Fibroblast of mammary gland (primary cell): ENCODE measurements around the gene IGDCC3.

Experiments
- DNase-seq: peaks from one replicate; pipeline ENCODE4 v3.0.0-alpha.2; 2010; ENCODE audit warnings: low read depth
- H3K4me3 ChIP-seq: 2 replicates; pipeline ENCODE4 v1.5.1; 2011; ENCODE audit warnings: low read depth, mild to moderate bottlenecking, low read length, moderate library complexity; ENCODE audit not compliant: control insufficient read depth
- TF ChIP-seq, protein P1 (sequence below): conservative IDR thresholded peaks from 2 replicates; pipeline ENCODE4 v1.5.1; 2011; ENCODE audit warnings: low read depth, low read length, inconsistent platforms; ENCODE audit not compliant: control insufficient read depth, insufficient read depth

The IGDCC3 gene

DNA sequence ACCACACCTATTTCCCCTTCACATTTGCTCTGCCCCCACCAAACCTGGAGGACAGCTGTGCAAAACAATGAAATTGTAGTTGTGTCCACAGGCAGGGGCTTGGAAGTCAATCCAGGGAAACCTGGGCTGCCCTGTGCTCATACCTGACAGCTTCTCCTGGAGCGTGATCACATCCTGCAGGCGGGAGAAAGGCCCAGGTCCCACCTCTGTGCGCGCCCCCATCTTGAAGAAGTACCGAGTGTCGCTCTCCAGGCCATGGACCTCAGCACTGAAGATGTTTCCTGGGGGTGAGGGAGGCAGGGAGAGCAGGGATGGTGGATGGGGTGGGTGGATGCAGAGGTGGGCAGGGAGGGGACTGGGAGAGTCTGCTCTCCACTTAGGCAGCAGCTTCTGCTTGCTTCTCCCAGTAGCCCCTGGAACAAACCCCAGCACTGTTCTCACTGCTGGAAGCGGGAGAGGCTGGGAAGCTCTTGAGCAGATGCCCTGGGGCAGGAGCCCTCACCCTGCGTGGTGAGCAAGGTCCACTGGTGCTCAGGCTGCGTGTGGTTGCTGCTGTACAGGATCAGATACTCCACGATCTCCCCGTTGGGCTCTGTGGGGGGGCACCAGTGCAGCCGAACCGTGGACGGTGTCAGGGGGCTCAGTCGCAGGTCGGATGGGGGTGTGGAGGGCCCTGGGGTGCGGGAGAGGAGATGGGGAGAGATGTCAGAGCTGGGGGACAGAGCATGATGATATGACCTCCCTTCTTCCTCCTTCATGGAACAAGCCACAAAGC lies 10.7 kb upstream of the IGDCC3 start:
- H3K4me3 ChIP-seq: no peak overlapping the region
- TF ChIP-seq, protein P1, sequence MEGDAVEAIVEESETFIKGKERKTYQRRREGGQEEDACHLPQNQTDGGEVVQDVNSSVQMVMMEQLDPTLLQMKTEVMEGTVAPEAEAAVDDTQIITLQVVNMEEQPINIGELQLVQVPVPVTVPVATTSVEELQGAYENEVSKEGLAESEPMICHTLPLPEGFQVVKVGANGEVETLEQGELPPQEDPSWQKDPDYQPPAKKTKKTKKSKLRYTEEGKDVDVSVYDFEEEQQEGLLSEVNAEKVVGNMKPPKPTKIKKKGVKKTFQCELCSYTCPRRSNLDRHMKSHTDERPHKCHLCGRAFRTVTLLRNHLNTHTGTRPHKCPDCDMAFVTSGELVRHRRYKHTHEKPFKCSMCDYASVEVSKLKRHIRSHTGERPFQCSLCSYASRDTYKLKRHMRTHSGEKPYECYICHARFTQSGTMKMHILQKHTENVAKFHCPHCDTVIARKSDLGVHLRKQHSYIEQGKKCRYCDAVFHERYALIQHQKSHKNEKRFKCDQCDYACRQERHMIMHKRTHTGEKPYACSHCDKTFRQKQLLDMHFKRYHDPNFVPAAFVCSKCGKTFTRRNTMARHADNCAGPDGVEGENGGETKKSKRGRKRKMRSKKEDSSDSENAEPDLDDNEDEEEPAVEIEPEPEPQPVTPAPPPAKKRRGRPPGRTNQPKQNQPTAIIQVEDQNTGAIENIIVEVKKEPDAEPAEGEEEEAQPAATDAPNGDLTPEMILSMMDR: no peak
- DNase-seq: no peak

DNA sequence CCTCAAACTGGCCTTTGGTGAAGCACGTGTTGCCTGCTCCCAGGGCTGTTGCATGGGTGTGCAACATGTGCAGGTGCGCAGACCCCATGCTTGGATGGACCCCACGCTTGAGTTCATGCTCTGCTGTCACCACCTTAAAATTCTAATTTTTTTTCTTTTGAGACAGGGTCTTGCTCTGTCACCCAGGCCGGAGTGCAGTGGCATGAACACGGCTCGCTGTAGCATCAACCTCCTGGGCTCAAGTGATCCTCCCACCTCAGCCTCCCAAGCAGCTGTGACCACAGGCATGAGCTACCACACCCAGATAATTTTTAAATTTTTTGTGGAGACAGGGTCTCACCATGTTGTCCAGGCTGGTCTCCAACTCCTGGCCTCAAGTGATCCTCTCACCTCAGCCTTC lies 9.1 kb upstream of the IGDCC3 start:
- TF ChIP-seq, protein P1: no peak
- no peak overlapping the region for H3K4me3 ChIP-seq
- no peak for DNase-seq

DNA sequence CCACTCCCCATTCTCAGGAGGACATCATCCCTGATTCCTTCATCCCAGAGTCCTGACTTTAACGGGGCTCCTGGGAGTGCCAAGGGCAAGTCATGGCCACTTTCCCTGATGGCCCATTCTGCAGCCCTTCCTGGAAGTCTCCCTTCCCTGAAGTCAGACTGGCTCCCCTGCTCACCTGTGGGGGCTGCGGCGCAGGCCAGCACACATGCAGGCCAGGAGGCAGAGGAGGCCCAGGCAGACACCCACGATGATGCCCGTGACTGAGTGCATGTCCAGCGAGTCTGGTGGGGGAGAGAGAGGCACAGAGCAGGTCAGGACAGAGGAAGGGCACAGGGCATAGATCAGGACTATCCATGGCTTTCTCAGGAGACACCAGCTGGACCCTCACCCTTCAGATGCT lies 8.6 kb upstream of the IGDCC3 start:
- TF ChIP-seq, protein P1: no peak
- H3K4me3 ChIP-seq: no peak overlapping the region
- no peak for DNase-seq

DNA sequence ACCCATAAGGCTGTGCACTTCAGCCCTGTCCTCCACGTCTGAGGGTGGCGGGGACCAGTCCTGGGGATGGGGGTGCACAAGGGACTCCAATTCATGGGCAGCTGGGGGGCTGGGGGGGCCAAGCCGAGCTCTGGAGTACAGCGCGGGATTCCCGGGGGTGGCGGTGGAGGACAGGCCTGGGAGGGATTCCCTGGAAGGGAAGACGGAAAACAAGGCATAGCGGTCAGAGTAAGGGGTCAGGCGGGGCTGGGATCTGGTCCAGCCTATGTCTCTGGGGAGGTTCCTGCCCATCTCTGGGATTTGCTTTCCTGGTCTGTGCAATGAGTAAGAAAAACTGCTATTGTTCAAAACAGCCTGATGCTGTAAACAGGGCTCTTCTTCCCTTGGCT lies 8.1 kb upstream of the IGDCC3 start:
- TF ChIP-seq, protein P1: no peak
- H3K4me3 ChIP-seq: no peak overlapping the region
- DNase-seq: peak; percentile 79

DNA sequence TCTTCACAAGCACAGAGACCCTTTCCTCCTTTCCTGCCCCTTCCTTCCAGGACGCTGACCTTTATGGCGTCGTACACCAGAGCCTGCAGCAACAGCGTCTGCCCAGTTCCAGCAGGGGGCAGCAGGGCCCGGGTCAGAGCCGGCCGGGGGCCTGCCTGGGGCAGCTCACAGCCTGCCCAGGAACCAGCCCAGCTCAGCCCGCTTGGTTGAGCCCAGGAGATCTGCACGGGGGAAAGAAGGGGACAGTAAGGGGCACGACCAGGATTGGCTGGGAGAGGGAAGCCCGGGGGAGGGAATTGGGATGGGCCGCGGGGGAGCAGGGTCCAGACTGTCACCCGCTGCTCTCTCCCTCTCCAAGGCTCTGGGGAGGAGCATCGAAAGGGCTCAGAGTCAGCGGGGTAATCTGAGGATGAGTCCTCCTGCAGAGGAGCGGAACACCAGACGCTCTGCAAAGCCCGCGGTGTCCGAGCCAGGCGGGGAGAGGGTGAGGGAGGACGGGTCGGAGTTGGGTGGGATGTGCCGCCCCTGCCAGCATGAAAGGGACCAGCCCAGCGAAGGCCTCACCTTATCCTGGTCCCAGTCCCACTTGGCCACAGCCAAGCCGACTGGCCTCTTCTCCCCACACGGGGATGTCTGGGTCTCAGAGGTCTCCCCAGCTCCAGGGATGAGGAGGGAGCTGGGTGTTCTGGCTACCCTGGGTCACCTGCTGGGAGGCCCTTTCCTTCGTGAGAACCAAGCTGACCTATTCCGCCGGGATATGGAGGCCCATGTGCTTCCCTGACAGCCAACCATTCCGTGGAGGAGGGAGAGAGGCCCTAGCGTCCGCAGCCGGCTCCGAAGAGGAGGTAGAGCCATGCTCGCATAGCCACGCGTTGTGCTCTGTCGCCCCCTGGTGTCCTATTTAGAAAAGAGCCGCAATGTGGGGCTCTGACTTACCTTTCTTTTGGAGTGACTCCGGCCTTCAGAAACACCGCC lies 7.4 kb upstream of the IGDCC3 start:
- DNase-seq: peak; percentile 79
- TF ChIP-seq, protein P1: peak; percentile 78

DNA sequence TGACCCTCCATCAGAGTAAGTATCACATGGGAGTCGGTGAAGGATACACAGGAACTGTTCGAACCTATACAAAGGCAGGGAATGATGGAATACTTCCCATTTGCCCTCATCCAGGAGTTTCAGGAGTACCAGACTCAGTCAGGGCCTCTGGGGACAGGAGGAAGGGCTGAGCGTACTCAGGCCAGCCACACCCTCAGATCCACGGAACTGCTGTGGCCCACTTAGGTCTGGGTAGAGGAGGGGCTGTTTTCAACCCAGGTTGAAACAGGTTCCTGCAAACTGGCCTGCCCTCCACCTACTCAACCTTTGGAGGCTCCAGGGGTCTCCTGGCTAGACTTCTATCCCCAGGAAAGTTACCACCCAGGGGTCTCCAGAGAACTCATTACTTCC lies 6.7 kb upstream of the IGDCC3 start:
- no peak for DNase-seq
- H3K4me3 ChIP-seq: no peak overlapping the region
- TF ChIP-seq, protein P1: no peak

More for the DNA sequence above, 7.4 kb upstream of the IGDCC3 start:
- no peak overlapping the region for H3K4me3 ChIP-seq
